NCI-H2196 (cell line): Measurements from ENCODE around the gene IGFLR1.
A peak's percentile ranks its signal among the peaks of the same experiment; 100 is the strongest.
"Not testable (repeated sequence)": the region's sequence is repeated elsewhere in the genome, so short reads cannot be mapped to it uniquely, and the experiment has no call there.

Experiments used
- DNase-seq: peaks from one replicate; lab custom pipeline; 2025; ENCODE audit not compliant: unreplicated experiment; lab: John Stamatoyannopoulos, UW

IGFLR1 gene

GRCh38 chr19:35777086-35777841 is 35.0 kb upstream of the IGFLR1 start:
- DNase-seq: no peak

GRCh38 chr19:35776102-35776788 is 34.0 kb upstream of the IGFLR1 start:
- no peak for DNase-seq

- DNase-seq: peak; percentile 99
Observed at GRCh38 chr19:35775298-35776101, 33.2 kb upstream of the IGFLR1 start, which contains the start of gene ARHGAP33. ARHGAP33 (plus strand) TSS chr19:35775564; CDS start chr19:35775659, 95 bp downstream.

GRCh38 chr19:35775046-35775297 is 32.7 kb upstream of the IGFLR1 start:
- no peak for DNase-seq

- no peak for DNase-seq
Observed at GRCh38 chr19:35774274-35775045, 32.2 kb upstream of the IGFLR1 start.

- no peak for DNase-seq
Observed at GRCh38 chr19:35773020-35773806, 31.0 kb upstream of the IGFLR1 start.

- not testable (repeated sequence) for DNase-seq
Observed at GRCh38 chr19:35772362-35772761, 30.1 kb upstream of the IGFLR1 start.

GRCh38 chr19:35768082-35768421 is 25.8 kb upstream of the IGFLR1 start:
- no peak for DNase-seq

- DNase-seq: no peak
Observed at GRCh38 chr19:35767288-35768081, 25.2 kb upstream of the IGFLR1 start.

- DNase-seq: no peak
Observed at GRCh38 chr19:35766571-35767104, 24.4 kb upstream of the IGFLR1 start.

- DNase-seq: no peak
Observed at GRCh38 chr19:35764432-35765315, 22.4 kb upstream of the IGFLR1 start.

- no peak for DNase-seq
Observed at GRCh38 chr19:35760711-35761349, 18.6 kb upstream of the IGFLR1 start.

GRCh38 chr19:35759697-35760096 is 17.4 kb upstream of the IGFLR1 start:
- DNase-seq: no peak

GRCh38 chr19:35757749-35758608 is 15.7 kb upstream of the IGFLR1 start, which contains the start of gene PROSER3:
PROSER3 (plus strand) TSS chr19:35758176; CDS start chr19:35758216, 40 bp downstream.
- DNase-seq: peak; percentile 98

- peak; percentile 69 for DNase-seq
Observed at GRCh38 chr19:35757231-35757748, 15.0 kb upstream of the IGFLR1 start.

- no peak for DNase-seq
Observed at GRCh38 chr19:35756377-35757230, 14.4 kb upstream of the IGFLR1 start, which contains the start of gene HSPB6. HSPB6 (minus strand) TSS chr19:35757029; CDS start chr19:35757008, 21 bp downstream.
